Astrocyte (in vitro differentiated cells and primary cell): ENCODE results near the gene LSM7. TPM values are rescaled to one million over a fixed set of nuclear protein-coding genes. Genes with fewer than 3 reads are reported as not detected.

ENCODE experiments used
- DNase-seq: peaks from one replicate; pipeline ENCODE4 v3.0.0-alpha.2; 2010; ENCODE audit warnings: low read depth
- FAIRE-seq: peaks from 2 replicates; lab custom pipeline; 2011; peaks lifted over from hg19 to GRCh38; lab: Jason Lieb, UNC
- H2AFZ ChIP-seq: 2 replicates; pipeline ENCODE4 v1.6.0; 2012; ENCODE audit warnings: low read depth, low read length, inconsistent platforms
- H3K27ac ChIP-seq: 2 replicates; pipeline ENCODE4 v1.5.1; 2011; ENCODE audit warnings: low read depth, low read length, inconsistent platforms
- H3K27me3 ChIP-seq: 2 replicates; pipeline ENCODE4 v1.6.0; 2011; ENCODE audit warnings: low read length, inconsistent platforms; ENCODE audit not compliant: insufficient read depth
- H3K36me3 ChIP-seq: 2 replicates; pipeline ENCODE4 v1.5.1; 2011; ENCODE audit warnings: low read length, inconsistent platforms; ENCODE audit not compliant: insufficient read depth
- H3K4me1 ChIP-seq: 2 replicates; pipeline ENCODE4 v1.5.1; 2011; ENCODE audit warnings: low read length, inconsistent platforms; ENCODE audit not compliant: insufficient read depth
- H3K4me2 ChIP-seq: 2 replicates; pipeline ENCODE4 v1.6.0; 2012; ENCODE audit warnings: low read length, inconsistent platforms
- H3K4me3 ChIP-seq: 2 replicates; pipeline ENCODE4 v1.5.1; 2011; ENCODE audit warnings: low read depth, mild to moderate bottlenecking, low read length, inconsistent platforms; ENCODE audit not compliant: insufficient read depth
- H3K79me2 ChIP-seq: 2 replicates; pipeline ENCODE4 v1.6.0; 2012; ENCODE audit warnings: mild to moderate bottlenecking, low read length, inconsistent platforms; ENCODE audit not compliant: insufficient read depth
- H3K9ac ChIP-seq: 2 replicates; pipeline ENCODE4 v1.6.0; 2012; ENCODE audit warnings: mild to moderate bottlenecking, low read length, inconsistent platforms
- H3K9me3 ChIP-seq: 2 replicates; pipeline ENCODE4 v1.5.1; 2012; ENCODE audit warnings: low read depth, mild to moderate bottlenecking, low read length, inconsistent platforms; ENCODE audit not compliant: insufficient read depth
- H4K20me1 ChIP-seq: 2 replicates; pipeline ENCODE4 v1.6.0; 2012; ENCODE audit warnings: low read length, inconsistent platforms; ENCODE audit not compliant: insufficient read depth
- H3K27ac Mint-ChIP-seq: one replicate; pipeline ENCODE4 v1.8.0; 2021; ENCODE audit warnings: mild to moderate bottlenecking, mixed read lengths; ENCODE audit not compliant: unreplicated experiment
- H3K27me3 Mint-ChIP-seq: one replicate; pipeline ENCODE4 v1.8.0; 2021; ENCODE audit warnings: low read depth, mixed read lengths; ENCODE audit not compliant: unreplicated experiment
- H3K36me3 Mint-ChIP-seq: one replicate; pipeline ENCODE4 v1.8.0; 2021; ENCODE audit warnings: low read depth, mixed read lengths; ENCODE audit not compliant: unreplicated experiment
- H3K4me1 Mint-ChIP-seq: one replicate; pipeline ENCODE4 v1.8.0; 2021; ENCODE audit warnings: low read depth, mixed read lengths; ENCODE audit not compliant: unreplicated experiment
- H3K4me3 Mint-ChIP-seq: one replicate; pipeline ENCODE4 v1.8.0; 2021; ENCODE audit warnings: mild to moderate bottlenecking, moderate library complexity, mixed read lengths; ENCODE audit not compliant: unreplicated experiment
- H3K9me3 Mint-ChIP-seq: one replicate; pipeline ENCODE4 v1.8.0; 2021; ENCODE audit warnings: mild to moderate bottlenecking, mixed read lengths; ENCODE audit not compliant: unreplicated experiment
- EZH2 ChIP-seq: IDR thresholded peaks from 2 replicates; pipeline ENCODE4 v1.6.1; 2012; ENCODE audit warnings: mild to moderate bottlenecking, low read length, inconsistent platforms; ENCODE audit not compliant: insufficient read depth
- total RNA-seq: library from RNA; stranded (reverse); gene quantifications from 2 replicates; pipeline ENCODE4 v1.2.1, GENCODE V29; 2021
- TF ChIP-seq, protein P1 (sequence below): IDR thresholded peaks from 2 replicates; pipeline ENCODE4 v1.5.1; 2011; ENCODE audit warnings: low read depth, mild to moderate bottlenecking, inconsistent platforms, low read length, moderate library complexity; ENCODE audit not compliant: insufficient read depth

LSM7 gene
- total RNA-seq, 1 donor from 2014 or later: 91.4 TPM

GRCh38 chr19:2275588-2276428, 52.6 kb downstream of the LSM7 start:
- Histone ChIP-seq H2AFZ (no peak overlapping the region), H3K4me1 (peaks cover 25% of the 10 kb centered on the region), H3K27me3 (no peaks in the 10 kb centered on the region), H3K36me3 (peaks cover 3% of the 10 kb centered on the region), H3K79me2 (peaks cover 48% of the 10 kb centered on the region), H3K9ac (peak overlapping the region; percentile 10), H3K9me3 (no peaks in the 10 kb centered on the region), H4K20me1 (peaks cover 58% of the 10 kb centered on the region), H3K27ac (no peak overlapping the region), H3K4me2 (no peak overlapping the region), H3K4me3 (no peak overlapping the region)
- DNase-seq (no peak), FAIRE-seq (no peak)
- H3K36me3 Mint-ChIP-seq: peaks cover 14% of the 10 kb centered on the region
- H3K4me1 Mint-ChIP-seq: peaks cover 14% of the 10 kb centered on the region
- H3K4me3 Mint-ChIP-seq: no peak overlapping the region
- no peak overlapping the region for H3K27ac Mint-ChIP-seq
- no peaks in the 10 kb centered on the region for H3K9me3 Mint-ChIP-seq
- TF ChIP-seq, protein P1, sequence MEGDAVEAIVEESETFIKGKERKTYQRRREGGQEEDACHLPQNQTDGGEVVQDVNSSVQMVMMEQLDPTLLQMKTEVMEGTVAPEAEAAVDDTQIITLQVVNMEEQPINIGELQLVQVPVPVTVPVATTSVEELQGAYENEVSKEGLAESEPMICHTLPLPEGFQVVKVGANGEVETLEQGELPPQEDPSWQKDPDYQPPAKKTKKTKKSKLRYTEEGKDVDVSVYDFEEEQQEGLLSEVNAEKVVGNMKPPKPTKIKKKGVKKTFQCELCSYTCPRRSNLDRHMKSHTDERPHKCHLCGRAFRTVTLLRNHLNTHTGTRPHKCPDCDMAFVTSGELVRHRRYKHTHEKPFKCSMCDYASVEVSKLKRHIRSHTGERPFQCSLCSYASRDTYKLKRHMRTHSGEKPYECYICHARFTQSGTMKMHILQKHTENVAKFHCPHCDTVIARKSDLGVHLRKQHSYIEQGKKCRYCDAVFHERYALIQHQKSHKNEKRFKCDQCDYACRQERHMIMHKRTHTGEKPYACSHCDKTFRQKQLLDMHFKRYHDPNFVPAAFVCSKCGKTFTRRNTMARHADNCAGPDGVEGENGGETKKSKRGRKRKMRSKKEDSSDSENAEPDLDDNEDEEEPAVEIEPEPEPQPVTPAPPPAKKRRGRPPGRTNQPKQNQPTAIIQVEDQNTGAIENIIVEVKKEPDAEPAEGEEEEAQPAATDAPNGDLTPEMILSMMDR: no peak
- TF ChIP-seq EZH2: no peak
- no peaks in the 10 kb centered on the region for H3K27me3 Mint-ChIP-seq

DNA sequence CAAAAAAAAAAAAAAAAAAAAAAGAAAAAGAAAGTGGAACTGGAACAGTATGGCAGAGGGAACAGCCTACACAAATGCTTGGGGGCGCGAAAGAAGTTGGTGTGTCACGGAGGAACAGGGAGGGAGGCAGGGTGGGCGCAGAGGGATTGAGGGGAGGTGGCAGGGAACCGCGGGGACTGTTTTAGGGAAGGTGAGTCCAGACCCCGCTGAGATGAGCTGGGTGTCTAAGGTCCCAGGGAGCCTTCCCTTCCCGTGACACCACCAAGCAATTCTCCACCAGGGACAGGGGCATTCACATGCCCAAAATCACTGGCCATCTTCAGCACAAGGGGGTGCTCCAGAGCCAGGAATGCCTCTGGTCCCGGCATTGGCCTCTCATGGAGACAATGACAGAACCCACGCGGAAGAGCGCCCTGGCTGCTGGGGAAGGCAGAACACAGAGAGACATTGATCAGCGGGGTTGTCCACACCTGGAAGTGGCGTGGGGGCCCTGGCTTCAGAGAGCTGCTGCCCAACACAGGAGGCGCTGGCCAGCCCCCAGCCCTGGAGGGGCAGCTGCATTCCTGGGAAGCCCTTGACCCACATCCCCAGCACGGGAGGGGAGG, 53.4 kb downstream of the LSM7 start:
- Mint-ChIP-seq H3K27me3 (no peaks in the 10 kb centered on the region), H3K27ac (peak overlapping the region; percentile 77), H3K4me1 (peaks cover 14% of the 10 kb centered on the region), H3K36me3 (peaks cover 15% of the 10 kb centered on the region), H3K9me3 (no peaks in the 10 kb centered on the region), H3K4me3 (peak overlapping the region; percentile 75)
- H4K20me1 ChIP-seq: peaks cover 64% of the 10 kb centered on the region
- H3K79me2 ChIP-seq: peaks cover 55% of the 10 kb centered on the region
- H2AFZ ChIP-seq: no peak overlapping the region
- peaks cover 25% of the 10 kb centered on the region for H3K4me1 ChIP-seq
- no peaks in the 10 kb centered on the region for H3K9me3 ChIP-seq
- FAIRE-seq: no peak
- peaks cover 3% of the 10 kb centered on the region for H3K36me3 ChIP-seq
- no peak overlapping the region for H3K4me3 ChIP-seq
- H3K27me3 ChIP-seq: no peaks in the 10 kb centered on the region
- peak overlapping the region; percentile 10 for H3K9ac ChIP-seq
- H3K27ac ChIP-seq: no peak overlapping the region
- TF ChIP-seq, protein P1: peak; percentile 52
- TF ChIP-seq EZH2: no peak
- peak; percentile 37 for DNase-seq
- H3K4me2 ChIP-seq: no peak overlapping the region
